ENCODE measurements around the gene SORBS1. TPM values are rescaled to one million over a fixed set of nuclear protein-coding genes. Genes with fewer than 3 reads are reported as not detected.

Gene SORBS1
- total RNA-seq, 2 experiments from 2014 or later, result 0.57 to 3.1 TPM

DNA sequence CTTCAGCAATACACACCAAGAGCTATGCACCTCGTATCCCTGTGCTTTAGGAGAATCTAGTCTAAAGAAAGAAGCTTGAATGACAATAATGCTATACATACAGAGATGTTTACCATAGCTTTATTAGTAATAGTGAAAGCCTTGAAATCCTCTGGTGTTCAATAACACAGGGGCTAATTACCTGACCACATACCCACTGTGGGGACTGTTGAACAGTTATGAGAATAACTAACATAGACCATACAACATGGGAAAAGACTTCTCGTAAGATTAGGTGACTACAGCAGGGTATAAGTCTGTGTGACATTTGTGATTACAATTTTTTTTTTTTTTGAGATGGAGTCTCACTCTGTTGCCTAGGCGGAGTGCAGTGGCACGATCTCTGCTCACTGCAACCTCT lies 111.0 kb downstream of the SORBS1 start:
- Histone ChIP-seq H3K4me3 (ENCODE audit: low read depth, low read length, poor library complexity, severe bottlenecking) (no peak overlapping the region), H2AFZ (ENCODE audit: low read length) (no peak overlapping the region), H3K9me3 (ENCODE audit: low read length) (no peaks in the 10 kb centered on the region), H3K27ac (ENCODE audit: low read depth, low read length, poor library complexity, severe bottlenecking) (no peak overlapping the region), H3K36me3 (ENCODE audit: insufficient read depth, low read length) (no peaks in the 10 kb centered on the region), H3K79me2 (ENCODE audit: insufficient read depth, low read depth, low read length) (no peaks in the 10 kb centered on the region), H4K20me1 (ENCODE audit: insufficient read depth, low read length) (no peaks in the 10 kb centered on the region), H3K4me2 (ENCODE audit: low read length) (no peak overlapping the region), H3K9me2 (ENCODE audit: insufficient read depth, low read length) (no peaks in the 10 kb centered on the region), H3K4me1 (ENCODE audit: insufficient read depth, low read length, poor library complexity, severe bottlenecking) (no peaks in the 10 kb centered on the region)
- BruUV-seq (replicated peaks), result no TSS peak
- intact Hi-C loops (cut with micrococcal nuclease; ENCODE audit: unreplicated experiment), result no loop called here
- no peak for DNase-seq (ENCODE audit: low spot score)
- ChIA-PET POLR2A (no interaction called here), CTCF (ENCODE audit: unreplicated experiment) (no interaction called here)
- no peak for TF ChIP-seq EZH2phosphoT487 (IDR thresholded peaks at IDR 0.05; ENCODE audit: borderline replicate concordance, low read depth, low read length)
- TF ChIP-seq, protein P1, sequence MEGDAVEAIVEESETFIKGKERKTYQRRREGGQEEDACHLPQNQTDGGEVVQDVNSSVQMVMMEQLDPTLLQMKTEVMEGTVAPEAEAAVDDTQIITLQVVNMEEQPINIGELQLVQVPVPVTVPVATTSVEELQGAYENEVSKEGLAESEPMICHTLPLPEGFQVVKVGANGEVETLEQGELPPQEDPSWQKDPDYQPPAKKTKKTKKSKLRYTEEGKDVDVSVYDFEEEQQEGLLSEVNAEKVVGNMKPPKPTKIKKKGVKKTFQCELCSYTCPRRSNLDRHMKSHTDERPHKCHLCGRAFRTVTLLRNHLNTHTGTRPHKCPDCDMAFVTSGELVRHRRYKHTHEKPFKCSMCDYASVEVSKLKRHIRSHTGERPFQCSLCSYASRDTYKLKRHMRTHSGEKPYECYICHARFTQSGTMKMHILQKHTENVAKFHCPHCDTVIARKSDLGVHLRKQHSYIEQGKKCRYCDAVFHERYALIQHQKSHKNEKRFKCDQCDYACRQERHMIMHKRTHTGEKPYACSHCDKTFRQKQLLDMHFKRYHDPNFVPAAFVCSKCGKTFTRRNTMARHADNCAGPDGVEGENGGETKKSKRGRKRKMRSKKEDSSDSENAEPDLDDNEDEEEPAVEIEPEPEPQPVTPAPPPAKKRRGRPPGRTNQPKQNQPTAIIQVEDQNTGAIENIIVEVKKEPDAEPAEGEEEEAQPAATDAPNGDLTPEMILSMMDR (conservative IDR thresholded peaks at IDR 0.05; ENCODE audit: low read length), result no peak

DNA sequence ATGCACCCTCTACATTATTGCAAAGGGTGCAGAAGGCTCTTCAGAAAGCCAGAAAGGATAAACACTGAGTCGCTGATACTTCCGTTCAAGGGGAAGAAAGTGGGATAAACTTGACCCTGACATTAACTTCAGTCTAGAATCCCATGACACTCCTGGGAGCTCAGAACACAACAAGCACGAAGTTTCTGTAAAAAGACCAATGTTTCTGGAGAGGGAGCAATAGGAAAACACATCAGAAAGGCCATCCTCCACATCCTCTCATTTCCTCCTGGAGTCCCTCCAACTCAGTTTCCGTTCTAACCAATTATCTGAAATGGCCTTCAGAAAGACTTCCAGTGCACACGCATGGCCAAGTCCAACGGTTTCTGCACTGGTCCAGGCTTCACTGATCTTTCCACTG lies 113.5 kb downstream of the SORBS1 start:
- H2AFZ ChIP-seq (ENCODE audit: low read length), result no peak overlapping the region

More for the DNA sequence above, 113.5 kb downstream of the SORBS1 start:
- H3K79me2 ChIP-seq (ENCODE audit: insufficient read depth, low read depth, low read length), result no peaks in the 10 kb centered on the region
- DNase-seq (ENCODE audit: low spot score), result no peak
- no peaks in the 10 kb centered on the region for H3K4me1 ChIP-seq (ENCODE audit: insufficient read depth, low read length, poor library complexity, severe bottlenecking)
- ChIA-PET CTCF (ENCODE audit: unreplicated experiment) (no interaction called here), POLR2A (interaction anchor here (0.7 kb wide), 1 partner anchor 159 kb away, joined by 4 read pairs; no protein-coding TSS in a partner anchor)
- H3K9me2 ChIP-seq (ENCODE audit: insufficient read depth, low read length), result no peaks in the 10 kb centered on the region
- intact Hi-C loops (cut with micrococcal nuclease; ENCODE audit: unreplicated experiment), result loop anchor here (5.0 kb wide), 1 partner anchor 75 kb away; no protein-coding TSS in a partner anchor
- no peak for TF ChIP-seq EZH2phosphoT487 (IDR thresholded peaks at IDR 0.05; ENCODE audit: borderline replicate concordance, low read depth, low read length)
- TF ChIP-seq, protein P1 (conservative IDR thresholded peaks at IDR 0.05; ENCODE audit: low read length), result no peak
- H4K20me1 ChIP-seq (ENCODE audit: insufficient read depth, low read length), result no peaks in the 10 kb centered on the region
- H3K27ac ChIP-seq (ENCODE audit: low read depth, low read length, poor library complexity, severe bottlenecking), result no peak overlapping the region
- H3K9me3 ChIP-seq (ENCODE audit: low read length), result no peaks in the 10 kb centered on the region
- H3K36me3 ChIP-seq (ENCODE audit: insufficient read depth, low read length), result no peaks in the 10 kb centered on the region
- no TSS peak for BruUV-seq (replicated peaks)
- H3K4me2 ChIP-seq (ENCODE audit: low read length), result no peak overlapping the region
- no peak overlapping the region for H3K4me3 ChIP-seq (ENCODE audit: low read depth, low read length, poor library complexity, severe bottlenecking)
